Brain microvascular endothelial cell (primary cell): ENCODE data around the gene SHC3.

Experiments used
- DNase-seq: peaks from one replicate; pipeline ENCODE4 v3.0.0-alpha.2; 2020
- H3K27ac ChIP-seq: fragments of 250-450 bp; sonication (Bioruptor Pico); 2 replicates; pipeline ENCODE4 v1.5.1; 2020; ENCODE audit warnings: mild to moderate bottlenecking, moderate library complexity
- H3K27me3 ChIP-seq: fragments of 250-450 bp; sonication (Bioruptor Pico); replicated peaks from 2 replicates; pipeline ENCODE4 v1.5.1; 2020; ENCODE audit warnings: mild to moderate bottlenecking
- H3K36me3 ChIP-seq: fragments of 250-450 bp; sonication (Bioruptor Pico); replicated peaks from 2 replicates; pipeline ENCODE4 v1.5.1; 2020; ENCODE audit warnings: mild to moderate bottlenecking
- H3K4me3 ChIP-seq: 2 replicates; pipeline ENCODE4 v1.5.1; 2011; ENCODE audit warnings: low read depth, mild to moderate bottlenecking, control low read depth, low read length, moderate library complexity
- CTCF ChIP-seq: IDR thresholded peaks from 2 replicates; pipeline ENCODE4 v1.5.1; 2011; ENCODE audit warnings: low read depth, mild to moderate bottlenecking, moderate library complexity, low read length, control low read depth, inconsistent platforms; ENCODE audit errors: missing control alignments
- in situ Hi-C: cut with HindIII; loops from 2 replicates; pipeline ENCODE4 v1.10.0; 2017; ENCODE audit warnings: low sequenced_read_pairs, low pct_ligation_motif_present

SHC3 gene

GRCh38 chr9:89120704-89121103, 57.9 kb downstream of the SHC3 start:
- in situ Hi-C loops = no loop called here
- Histone ChIP-seq H3K36me3 (no peaks in the 10 kb centered on the region), H3K27ac (no peak overlapping the region), H3K4me3 (no peak overlapping the region), H3K27me3 (no peaks in the 10 kb centered on the region)
- TF ChIP-seq CTCF = no peak
- no peak for DNase-seq

GRCh38 chr9:89116805-89117192, 61.8 kb downstream of the SHC3 start:
- no peak overlapping the region for H3K4me3 ChIP-seq
- no peaks in the 10 kb centered on the region for H3K36me3 ChIP-seq
- TF ChIP-seq CTCF = no peak
- DNase-seq = no peak
- in situ Hi-C loops = no loop called here
- peak overlapping the region; percentile 81 for H3K27ac ChIP-seq
- H3K27me3 ChIP-seq = no peaks in the 10 kb centered on the region

- in situ Hi-C loops = no loop called here
- no peaks in the 10 kb centered on the region for H3K27me3 ChIP-seq
- no peaks in the 10 kb centered on the region for H3K36me3 ChIP-seq
- H3K4me3 ChIP-seq = no peak overlapping the region
- TF ChIP-seq CTCF = no peak
- H3K27ac ChIP-seq = peak overlapping the region; percentile 81
- peak; percentile 95 for DNase-seq
Measured at GRCh38 chr9:89116064-89116804, 62.4 kb downstream of the SHC3 start.

GRCh38 chr9:89115426-89115825, 63.2 kb downstream of the SHC3 start:
- Histone ChIP-seq H3K27ac (peak overlapping the region; percentile 56), H3K36me3 (peaks cover 1% of the 10 kb centered on the region), H3K4me3 (no peak overlapping the region), H3K27me3 (no peaks in the 10 kb centered on the region)
- no peak for TF ChIP-seq CTCF
- DNase-seq = no peak
- in situ Hi-C loops = no loop called here

DNA sequence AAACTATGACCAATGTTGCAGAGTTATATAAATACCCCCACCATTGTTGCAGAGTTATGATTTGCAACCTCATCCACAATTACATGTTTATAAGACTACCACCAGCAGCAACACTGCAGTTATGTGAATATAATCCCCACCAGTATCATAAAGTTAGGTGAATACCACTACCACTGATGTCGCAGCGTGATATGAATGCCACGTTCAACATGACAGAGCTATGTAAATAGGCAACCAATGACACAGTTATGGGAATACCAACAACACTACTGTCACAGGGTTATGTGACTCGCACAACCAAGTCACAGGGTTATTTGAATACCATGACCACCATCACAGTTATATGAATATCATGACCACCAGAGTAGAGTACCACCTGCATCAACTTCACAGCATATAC, 63.9 kb downstream of the SHC3 start:
- H3K27me3 ChIP-seq = no peaks in the 10 kb centered on the region
- H3K36me3 ChIP-seq = peaks cover 2% of the 10 kb centered on the region
- no peak overlapping the region for H3K4me3 ChIP-seq
- TF ChIP-seq CTCF = no peak
- in situ Hi-C loops = no loop called here
- peak overlapping the region; percentile 56 for H3K27ac ChIP-seq
- peak; percentile 14 for DNase-seq

- no peak for TF ChIP-seq CTCF
- DNase-seq = no peak
- H3K27me3 ChIP-seq = no peaks in the 10 kb centered on the region
- peaks cover 10% of the 10 kb centered on the region for H3K36me3 ChIP-seq
- no peak overlapping the region for H3K27ac ChIP-seq
- in situ Hi-C loops = no loop called here
- no peak overlapping the region for H3K4me3 ChIP-seq
Measured at GRCh38 chr9:89113851-89114250, 64.8 kb downstream of the SHC3 start.
